ENCODE results near the gene FBXL3.

Gene FBXL3, protein sequence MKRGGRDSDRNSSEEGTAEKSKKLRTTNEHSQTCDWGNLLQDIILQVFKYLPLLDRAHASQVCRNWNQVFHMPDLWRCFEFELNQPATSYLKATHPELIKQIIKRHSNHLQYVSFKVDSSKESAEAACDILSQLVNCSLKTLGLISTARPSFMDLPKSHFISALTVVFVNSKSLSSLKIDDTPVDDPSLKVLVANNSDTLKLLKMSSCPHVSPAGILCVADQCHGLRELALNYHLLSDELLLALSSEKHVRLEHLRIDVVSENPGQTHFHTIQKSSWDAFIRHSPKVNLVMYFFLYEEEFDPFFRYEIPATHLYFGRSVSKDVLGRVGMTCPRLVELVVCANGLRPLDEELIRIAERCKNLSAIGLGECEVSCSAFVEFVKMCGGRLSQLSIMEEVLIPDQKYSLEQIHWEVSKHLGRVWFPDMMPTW

GRCh38 chr13:77026861-77027621 is at the start of gene FBXL3:
TSS of gene FBXL3 (minus strand) at chr13:77027159. CDS start at chr13:77021860, 5,299 bp downstream.
- TF ChIP-seq GATA3 (IDR thresholded peaks at IDR 0.05; ENCODE audit: low read depth, low read length) (no peak), GATA2 (IDR thresholded peaks at IDR 0.05; ENCODE audit: low read depth, low read length) (no peak)

GRCh38 chr13:77067519-77067918 is 40.6 kb upstream of the FBXL3 start:
- TF ChIP-seq GATA3 (IDR thresholded peaks at IDR 0.05; ENCODE audit: low read depth, low read length) (no peak), GATA2 (IDR thresholded peaks at IDR 0.05; ENCODE audit: low read depth, low read length) (no peak)

- TF ChIP-seq GATA3 (IDR thresholded peaks at IDR 0.05; ENCODE audit: low read depth, low read length), result no peak
- TF ChIP-seq GATA2 (IDR thresholded peaks at IDR 0.05; ENCODE audit: low read depth, low read length), result no peak
Measured at GRCh38 chr13:77065461-77066147, 38.6 kb upstream of the FBXL3 start.

DNA sequence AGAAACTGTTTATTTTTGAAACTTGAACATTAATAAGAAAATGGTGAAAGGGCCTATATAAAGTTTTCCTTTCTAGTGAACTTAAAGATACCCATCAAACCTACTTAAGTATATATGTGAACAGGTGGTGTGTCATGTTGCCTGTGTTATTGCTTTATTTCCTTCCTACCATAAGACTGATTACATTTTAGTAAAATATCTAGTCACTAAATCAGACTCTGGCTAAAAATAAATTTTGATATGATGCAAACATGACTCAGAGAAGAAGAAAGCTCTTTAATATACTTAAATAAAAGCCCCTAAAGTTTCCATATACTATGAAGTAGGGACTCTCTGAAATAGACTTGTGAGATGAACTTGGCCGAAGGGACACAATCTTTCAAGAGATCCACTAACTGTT is 35.1 kb upstream of the FBXL3 start:
- TF ChIP-seq GATA3 (IDR thresholded peaks at IDR 0.05; ENCODE audit: low read depth, low read length), result no peak
- TF ChIP-seq GATA2 (IDR thresholded peaks at IDR 0.05; ENCODE audit: low read depth, low read length), result no peak

- TF ChIP-seq GATA3 (IDR thresholded peaks at IDR 0.05; ENCODE audit: low read depth, low read length) (no peak), GATA2 (IDR thresholded peaks at IDR 0.05; ENCODE audit: low read depth, low read length) (no peak)
Measured at GRCh38 chr13:77061362-77061761, 34.4 kb upstream of the FBXL3 start.

- TF ChIP-seq GATA2 (IDR thresholded peaks at IDR 0.05; ENCODE audit: low read depth, low read length) (no peak), GATA3 (IDR thresholded peaks at IDR 0.05; ENCODE audit: low read depth, low read length) (no peak)
Measured at GRCh38 chr13:77056886-77057285, 29.9 kb upstream of the FBXL3 start.

DNA sequence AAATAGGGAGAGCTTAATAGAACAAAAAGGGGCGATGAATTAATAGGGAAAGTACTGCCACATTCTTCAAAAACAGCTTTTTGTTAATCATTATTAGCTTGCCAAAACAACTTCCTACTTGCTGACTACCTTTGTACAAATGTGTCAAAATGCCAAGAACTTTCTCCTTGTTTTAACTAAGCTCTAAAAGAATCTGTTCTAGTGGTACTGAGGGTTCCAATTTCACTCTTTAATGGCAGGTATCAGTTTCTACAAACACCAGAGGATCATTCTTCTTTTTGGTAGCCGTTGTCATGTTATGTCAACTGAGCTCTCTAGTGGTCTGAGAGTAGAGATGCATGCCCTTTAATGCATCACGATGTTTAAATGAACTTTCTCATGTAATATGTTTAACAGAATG is 29.4 kb upstream of the FBXL3 start:
- no peak for TF ChIP-seq GATA2 (IDR thresholded peaks at IDR 0.05; ENCODE audit: low read depth, low read length)
- no peak for TF ChIP-seq GATA3 (IDR thresholded peaks at IDR 0.05; ENCODE audit: low read depth, low read length)

- no peak for TF ChIP-seq GATA2 (IDR thresholded peaks at IDR 0.05; ENCODE audit: low read depth, low read length)
- no peak for TF ChIP-seq GATA3 (IDR thresholded peaks at IDR 0.05; ENCODE audit: low read depth, low read length)
Measured at GRCh38 chr13:77055158-77055557, 28.2 kb upstream of the FBXL3 start.

DNA sequence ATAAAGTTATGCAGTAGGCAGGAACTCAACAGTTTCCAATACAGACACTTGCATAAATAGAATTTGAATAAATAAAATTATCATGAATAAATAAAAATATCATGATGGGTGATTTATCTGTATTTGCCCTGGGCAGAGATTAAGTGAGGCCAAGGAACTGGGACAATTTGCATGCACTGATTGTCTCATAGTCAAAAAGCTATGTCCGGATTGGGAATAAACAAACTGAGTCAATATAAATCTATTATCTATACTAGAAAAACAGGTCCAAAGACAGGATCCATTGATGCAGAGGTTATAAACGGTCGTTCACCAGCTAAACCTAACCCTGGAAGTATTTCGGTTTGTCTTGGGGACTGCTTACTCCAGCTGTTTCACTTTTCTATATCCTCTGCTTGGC is 26.2 kb upstream of the FBXL3 start:
- TF ChIP-seq GATA3 (IDR thresholded peaks at IDR 0.05; ENCODE audit: low read depth, low read length), result no peak
- no peak for TF ChIP-seq GATA2 (IDR thresholded peaks at IDR 0.05; ENCODE audit: low read depth, low read length)

GRCh38 chr13:77048681-77049080 is 21.7 kb upstream of the FBXL3 start:
- no peak for TF ChIP-seq GATA2 (IDR thresholded peaks at IDR 0.05; ENCODE audit: low read depth, low read length)

GRCh38 chr13:77047649-77048343 is 20.8 kb upstream of the FBXL3 start:
- TF ChIP-seq GATA3 (IDR thresholded peaks at IDR 0.05; ENCODE audit: low read depth, low read length), result no peak
- no peak for TF ChIP-seq GATA2 (IDR thresholded peaks at IDR 0.05; ENCODE audit: low read depth, low read length)

DNA sequence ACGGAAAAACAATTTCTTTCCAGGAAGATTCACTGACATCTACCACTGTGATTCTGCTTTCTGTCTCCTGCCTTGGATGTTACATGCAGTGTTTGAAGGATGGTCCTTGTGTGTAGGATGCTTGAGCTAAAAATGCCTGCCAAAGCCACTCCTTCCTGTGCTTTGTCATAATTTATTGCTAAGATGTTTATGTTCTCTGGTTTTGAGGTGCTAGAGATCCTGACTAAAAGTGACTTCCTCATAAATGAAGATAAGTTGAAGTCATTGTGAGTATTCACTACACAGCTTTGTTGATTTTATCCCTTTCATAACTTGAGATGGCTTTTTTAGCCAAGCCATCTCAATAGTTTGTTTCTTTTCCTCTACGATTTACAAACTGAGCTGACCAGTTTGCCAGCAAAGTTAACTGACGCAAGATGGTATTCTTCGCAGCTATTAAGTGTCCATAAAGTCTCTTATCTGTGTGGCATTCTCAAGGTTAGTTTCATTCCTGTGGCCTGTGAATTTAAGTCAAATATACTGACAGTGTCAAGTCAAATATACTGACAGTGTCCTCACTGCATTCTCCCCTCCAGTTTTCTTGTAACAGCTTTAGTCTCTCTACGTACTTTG is 15.7 kb upstream of the FBXL3 start:
- TF ChIP-seq GATA3 (IDR thresholded peaks at IDR 0.05; ENCODE audit: low read depth, low read length) (no peak), GATA2 (IDR thresholded peaks at IDR 0.05; ENCODE audit: low read depth, low read length) (no peak)

- TF ChIP-seq GATA2 (IDR thresholded peaks at IDR 0.05; ENCODE audit: low read depth, low read length) (no peak), GATA3 (IDR thresholded peaks at IDR 0.05; ENCODE audit: low read depth, low read length) (no peak)
Measured at GRCh38 chr13:77040835-77041234, 13.9 kb upstream of the FBXL3 start.

Measured in SH-SY5Y (cell line).